22Rv1 (cell line): ENCODE data around the gene EPB41.

Experiments
- CTCF ChIP-seq: fragments of 450-650 bp; IDR thresholded peaks from 2 replicates; pipeline ENCODE4 v1.5.1; 2017; ENCODE audit warnings: mild to moderate bottlenecking
- ZFX ChIP-seq: fragments of 450-650 bp; IDR thresholded peaks from 2 replicates; pipeline ENCODE4 v1.6.1; 2017; ENCODE audit warnings: antibody characterized with exemption, borderline replicate concordance

- TF ChIP-seq CTCF (no peak), ZFX (no peak)
Measured at GRCh38 chr1:28983509-28984310, 69.3 kb downstream of the EPB41 start.
